Activated T-cell treated with anti-CD3 and anti-CD28 coated beads, Interleukin-2, amount 50 U/mL, for 4 hours (primary cell): ENCODE results near the gene CHST11. TPM values are rescaled to one million over a fixed set of nuclear protein-coding genes. Genes with fewer than 3 reads are reported as not detected.

ENCODE experiments used
- ATAC-seq, 2 donors: fragments of 200-7000 bp; cut with Tn5 transposase; one replicate each; pipeline ENCODE4 v1.10.0; 2021
- DNase-seq: peaks from one replicate; pipeline ENCODE4 v3.0.0-alpha.2; 2020
- H3K27me3 Mint-ChIP-seq: one replicate; pipeline ENCODE4 v1.8.0; 2021; ENCODE audit warnings: low read depth, mixed read lengths
- H3K36me3 Mint-ChIP-seq: one replicate; pipeline ENCODE4 v1.8.0; 2022; ENCODE audit warnings: mixed read lengths; ENCODE audit not compliant: insufficient read depth
- H3K4me1 Mint-ChIP-seq: one replicate; pipeline ENCODE4 v1.8.0; 2021; ENCODE audit warnings: low read depth, mixed read lengths
- H3K4me3 Mint-ChIP-seq: one replicate; pipeline ENCODE4 v1.8.0; 2021; ENCODE audit warnings: mild to moderate bottlenecking, moderate library complexity, mixed read lengths
- H3K9me3 Mint-ChIP-seq: one replicate; pipeline ENCODE4 v1.8.0; 2021; ENCODE audit warnings: mixed read lengths
- total RNA-seq, 3 donors: library from RNA; stranded (reverse); gene quantifications; one replicate each; pipeline ENCODE4 v1.2.1, GENCODE V29; 2021

Gene CHST11
- total RNA-seq, 3 donors from 2014 or later = 40.5 to 70.7 (median 61.7) TPM

GRCh38 chr12:104727726-104728465, 271.1 kb downstream of the CHST11 start:
- no peak for DNase-seq
- Mint-ChIP-seq H3K27me3 (no peaks in the 10 kb centered on the region), H3K4me1 (peaks cover 38% of the 10 kb centered on the region)

GRCh38 chr12:104729091-104729490, 272.3 kb downstream of the CHST11 start:
- Mint-ChIP-seq H3K27me3 (no peaks in the 10 kb centered on the region), H3K4me3 (no peak overlapping the region), H3K9me3 (no peaks in the 10 kb centered on the region), H3K4me1 (peaks cover 36% of the 10 kb centered on the region), H3K36me3 (peaks cover 4% of the 10 kb centered on the region)
- ATAC-seq (no peak), DNase-seq (no peak)

More at GRCh38 chr12:104727726-104728465, 271.1 kb downstream of the CHST11 start:
- H3K36me3 Mint-ChIP-seq = peaks cover 4% of the 10 kb centered on the region
- no peak for ATAC-seq
- no peak overlapping the region for H3K4me3 Mint-ChIP-seq
- no peaks in the 10 kb centered on the region for H3K9me3 Mint-ChIP-seq

DNA sequence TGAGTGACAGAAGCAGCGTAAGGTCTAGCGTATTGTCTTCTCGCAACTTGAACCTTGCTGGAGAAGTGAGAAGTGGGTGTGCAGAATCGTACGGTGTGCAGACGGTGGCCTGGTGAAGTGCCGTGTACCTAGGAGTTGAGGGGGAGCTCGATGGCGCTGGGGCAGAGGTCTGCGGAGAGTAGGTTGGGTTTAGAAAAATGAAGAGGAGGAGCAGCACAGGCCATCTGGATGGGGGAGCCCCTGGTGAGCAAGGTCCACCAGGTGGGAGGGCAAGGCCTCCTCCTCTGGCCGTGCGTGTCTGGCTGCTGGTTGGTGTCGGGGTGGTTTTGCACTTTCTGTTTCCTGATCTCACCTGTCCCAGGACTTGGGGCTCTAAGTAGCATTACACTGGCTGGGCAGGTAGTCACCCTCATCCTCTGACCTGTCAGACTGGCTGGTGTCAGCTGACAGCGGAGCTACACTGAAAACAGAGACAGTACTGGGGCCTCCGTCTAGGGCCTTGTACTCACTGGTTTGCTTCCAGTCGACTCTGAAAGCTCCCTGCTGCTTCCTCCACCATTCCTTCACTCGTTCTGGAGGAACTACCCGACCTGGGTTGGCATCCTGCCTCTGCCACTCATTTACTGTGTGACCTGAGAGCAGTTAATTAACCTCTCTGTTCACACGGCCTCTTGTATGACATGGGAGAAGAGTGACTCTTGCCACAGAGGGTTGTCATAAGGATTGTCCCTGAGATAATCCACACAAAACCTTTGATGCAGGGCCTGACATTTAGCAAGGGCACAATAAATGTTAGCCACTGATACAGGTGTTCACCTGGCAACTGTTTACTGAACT, 273.1 kb downstream of the CHST11 start:
- ATAC-seq (no peak), DNase-seq (no peak)
- Mint-ChIP-seq H3K9me3 (no peaks in the 10 kb centered on the region), H3K4me1 (peaks cover 41% of the 10 kb centered on the region), H3K4me3 (no peak overlapping the region), H3K36me3 (peaks cover 4% of the 10 kb centered on the region), H3K27me3 (no peaks in the 10 kb centered on the region)

GRCh38 chr12:104730763-104731162, 274.0 kb downstream of the CHST11 start:
- H3K36me3 Mint-ChIP-seq = peaks cover 4% of the 10 kb centered on the region
- no peaks in the 10 kb centered on the region for H3K9me3 Mint-ChIP-seq
- H3K4me3 Mint-ChIP-seq = no peak overlapping the region
- DNase-seq = no peak
- ATAC-seq = no peak
- H3K4me1 Mint-ChIP-seq = peaks cover 45% of the 10 kb centered on the region
- no peaks in the 10 kb centered on the region for H3K27me3 Mint-ChIP-seq

DNA sequence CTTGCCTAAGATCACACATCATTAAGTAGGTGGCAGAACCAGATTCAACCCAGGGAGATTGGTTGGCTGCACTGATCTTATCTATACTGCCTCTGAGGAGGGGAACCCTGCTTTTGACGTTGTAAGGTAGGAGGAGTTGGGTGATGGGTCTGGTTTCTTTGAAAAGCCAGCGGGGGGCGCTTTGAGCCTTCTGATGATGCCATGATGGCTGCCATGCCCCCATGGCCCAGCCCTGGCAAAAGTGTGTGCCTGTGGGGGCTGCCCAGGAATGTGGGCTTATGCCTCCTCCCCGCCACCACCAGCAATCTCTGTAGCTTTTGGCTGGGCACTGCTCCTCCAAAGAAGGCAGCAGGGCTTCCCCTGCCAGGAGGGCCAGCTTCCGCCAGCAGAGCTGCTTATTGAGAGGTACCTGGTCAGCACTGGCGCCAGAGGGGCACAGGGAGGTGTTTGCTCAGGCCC, 277.0 kb downstream of the CHST11 start:
- H3K4me1 Mint-ChIP-seq = peaks cover 64% of the 10 kb centered on the region
- ATAC-seq (peak; percentile 29 to 62), DNase-seq (no peak)
- no peaks in the 10 kb centered on the region for H3K36me3 Mint-ChIP-seq
- H3K9me3 Mint-ChIP-seq = no peaks in the 10 kb centered on the region
- H3K4me3 Mint-ChIP-seq = no peak overlapping the region
- H3K27me3 Mint-ChIP-seq = no peaks in the 10 kb centered on the region

DNA sequence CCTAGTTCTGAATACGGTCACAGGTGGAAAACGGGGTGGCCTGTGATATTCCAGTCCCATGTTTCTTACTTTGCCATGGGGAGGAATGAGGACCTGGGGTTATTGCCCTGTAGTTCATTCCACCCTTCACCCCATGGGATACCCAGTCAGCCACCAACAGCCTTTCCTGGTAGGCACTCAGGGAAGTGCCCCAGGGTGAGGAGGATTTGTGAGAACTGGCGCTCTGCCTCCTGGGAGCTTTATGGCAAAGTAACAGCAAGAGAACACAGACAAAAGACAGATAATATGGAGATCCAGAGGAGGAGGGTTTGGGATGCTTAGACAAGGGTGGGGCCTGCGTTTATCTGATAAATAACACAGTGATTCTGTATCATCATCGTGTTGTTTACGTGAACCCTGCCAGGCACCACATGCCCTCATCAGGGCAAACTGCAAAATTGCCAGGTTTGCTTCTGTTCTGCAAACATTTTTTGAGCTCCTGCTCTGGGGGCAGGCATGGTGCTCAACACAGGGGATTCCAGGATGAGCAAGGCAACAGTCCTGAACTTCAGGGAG, 277.9 kb downstream of the CHST11 start:
- H3K36me3 Mint-ChIP-seq = no peaks in the 10 kb centered on the region
- H3K9me3 Mint-ChIP-seq = no peaks in the 10 kb centered on the region
- no peak overlapping the region for H3K4me3 Mint-ChIP-seq
- H3K27me3 Mint-ChIP-seq = no peaks in the 10 kb centered on the region
- no peak for ATAC-seq
- H3K4me1 Mint-ChIP-seq = peaks cover 70% of the 10 kb centered on the region
- DNase-seq = no peak

GRCh38 chr12:104735801-104736200, 279.1 kb downstream of the CHST11 start:
- H3K9me3 Mint-ChIP-seq = no peaks in the 10 kb centered on the region
- no peak for ATAC-seq

DNA sequence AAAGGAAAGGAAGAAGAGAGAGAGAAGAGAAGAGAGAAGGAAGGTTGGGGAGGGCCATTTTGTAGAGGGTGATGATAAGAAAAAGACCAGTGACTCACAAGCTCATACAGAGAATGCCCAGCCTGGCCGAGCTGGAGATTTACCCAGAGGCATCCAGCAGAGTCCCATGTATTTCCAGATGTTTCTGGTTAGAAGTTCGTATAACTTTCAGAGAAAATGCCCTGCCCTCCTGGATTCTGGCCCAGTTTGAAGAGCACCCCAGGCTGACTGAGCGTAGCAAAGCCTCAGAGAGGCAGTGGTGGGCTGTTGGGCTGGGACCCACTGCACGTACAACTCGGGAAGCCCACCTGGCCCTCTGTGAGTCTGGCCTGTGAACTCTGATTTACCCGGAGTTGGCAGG, 279.6 kb downstream of the CHST11 start:
- H3K27me3 Mint-ChIP-seq = no peaks in the 10 kb centered on the region
- peaks cover 82% of the 10 kb centered on the region for H3K4me1 Mint-ChIP-seq
- ATAC-seq = no peak

More at GRCh38 chr12:104735801-104736200, 279.1 kb downstream of the CHST11 start:
- H3K27me3 Mint-ChIP-seq = no peaks in the 10 kb centered on the region
- H3K4me1 Mint-ChIP-seq = peaks cover 82% of the 10 kb centered on the region
- no peak overlapping the region for H3K4me3 Mint-ChIP-seq
- no peaks in the 10 kb centered on the region for H3K36me3 Mint-ChIP-seq
- DNase-seq = no peak

DNA sequence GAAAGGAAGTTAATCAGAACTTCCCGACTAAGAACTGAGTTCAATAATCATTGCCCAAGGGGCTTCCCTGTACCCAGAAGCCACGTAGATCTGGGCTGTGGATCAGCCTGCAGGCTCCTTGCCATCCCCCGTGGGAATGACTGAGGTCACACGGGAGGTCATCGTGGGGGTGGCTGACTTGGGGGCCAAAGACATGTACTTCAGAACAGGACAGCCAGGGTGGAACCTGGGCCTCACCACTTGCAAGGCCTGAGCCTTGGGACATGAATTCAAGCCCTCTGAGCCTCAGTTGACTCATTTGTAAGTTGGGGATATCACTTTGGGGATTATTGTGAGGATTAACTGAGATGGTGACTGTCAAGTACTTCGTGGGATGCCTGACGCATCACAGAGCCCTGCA, 280.4 kb downstream of the CHST11 start:
- Mint-ChIP-seq H3K9me3 (no peaks in the 10 kb centered on the region), H3K27me3 (no peaks in the 10 kb centered on the region), H3K4me1 (peaks cover 85% of the 10 kb centered on the region), H3K4me3 (no peak overlapping the region), H3K36me3 (peaks cover 4% of the 10 kb centered on the region)
- ATAC-seq = no peak
- no peak for DNase-seq

More for the DNA sequence above, 279.6 kb downstream of the CHST11 start:
- H3K36me3 Mint-ChIP-seq = peaks cover 4% of the 10 kb centered on the region
- no peak for DNase-seq
- H3K4me3 Mint-ChIP-seq = no peak overlapping the region
- no peaks in the 10 kb centered on the region for H3K9me3 Mint-ChIP-seq

DNA sequence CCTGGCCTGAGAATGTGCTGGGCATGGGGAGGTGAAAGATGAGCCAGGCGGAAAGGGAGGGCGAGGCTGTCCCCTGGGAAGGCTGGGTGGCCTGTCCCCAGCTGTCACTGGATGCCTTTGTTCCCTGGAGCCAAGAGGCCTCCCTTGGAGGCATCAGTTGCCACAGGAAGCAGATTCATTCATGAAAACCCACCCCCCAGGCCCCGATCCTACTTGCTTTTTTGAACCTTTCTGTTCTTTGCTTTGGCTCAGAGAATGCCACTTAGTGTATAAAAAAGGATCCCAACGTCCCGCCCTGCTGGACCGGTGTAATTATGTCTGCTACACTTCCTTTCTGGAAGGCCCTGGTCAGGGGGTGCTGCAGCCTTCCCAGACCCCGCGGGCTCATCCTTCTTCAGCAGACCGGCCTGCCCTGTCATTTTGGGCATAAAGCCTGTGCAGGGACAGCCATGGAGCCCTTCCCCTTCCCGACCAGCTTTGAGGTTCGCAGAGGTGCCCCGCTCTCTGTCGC, 281.1 kb downstream of the CHST11 start:
- H3K4me3 Mint-ChIP-seq = no peak overlapping the region

DNA sequence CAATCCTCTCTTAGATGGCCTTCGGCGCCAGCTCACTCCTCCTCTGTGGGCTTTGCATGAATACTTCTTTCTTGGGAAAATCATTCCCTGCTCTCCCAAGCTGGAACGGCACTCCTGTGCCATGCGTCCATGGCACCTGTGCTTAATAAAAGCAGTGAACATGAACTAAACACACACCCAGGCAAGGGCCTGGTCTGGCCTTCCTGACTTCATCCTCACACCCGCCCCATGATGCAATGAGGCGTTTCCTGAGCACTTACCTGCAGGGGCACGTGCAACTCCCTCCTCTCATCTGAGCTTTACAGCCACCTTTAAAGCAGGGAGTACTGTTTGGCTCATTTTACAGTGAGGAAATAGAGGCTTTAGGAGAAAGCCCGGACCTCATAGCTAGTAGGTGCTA, 281.6 kb downstream of the CHST11 start:
- peaks cover 78% of the 10 kb centered on the region for H3K4me1 Mint-ChIP-seq
- peaks cover 6% of the 10 kb centered on the region for H3K36me3 Mint-ChIP-seq
- no peaks in the 10 kb centered on the region for H3K9me3 Mint-ChIP-seq
- H3K27me3 Mint-ChIP-seq = no peaks in the 10 kb centered on the region
- DNase-seq = no peak
- no peak overlapping the region for H3K4me3 Mint-ChIP-seq
- no peak for ATAC-seq

More for the DNA sequence above, 281.1 kb downstream of the CHST11 start:
- DNase-seq (no peak), ATAC-seq (no peak)
- H3K9me3 Mint-ChIP-seq = no peaks in the 10 kb centered on the region
- no peaks in the 10 kb centered on the region for H3K27me3 Mint-ChIP-seq
- peaks cover 80% of the 10 kb centered on the region for H3K4me1 Mint-ChIP-seq
- H3K36me3 Mint-ChIP-seq = peaks cover 6% of the 10 kb centered on the region

DNA sequence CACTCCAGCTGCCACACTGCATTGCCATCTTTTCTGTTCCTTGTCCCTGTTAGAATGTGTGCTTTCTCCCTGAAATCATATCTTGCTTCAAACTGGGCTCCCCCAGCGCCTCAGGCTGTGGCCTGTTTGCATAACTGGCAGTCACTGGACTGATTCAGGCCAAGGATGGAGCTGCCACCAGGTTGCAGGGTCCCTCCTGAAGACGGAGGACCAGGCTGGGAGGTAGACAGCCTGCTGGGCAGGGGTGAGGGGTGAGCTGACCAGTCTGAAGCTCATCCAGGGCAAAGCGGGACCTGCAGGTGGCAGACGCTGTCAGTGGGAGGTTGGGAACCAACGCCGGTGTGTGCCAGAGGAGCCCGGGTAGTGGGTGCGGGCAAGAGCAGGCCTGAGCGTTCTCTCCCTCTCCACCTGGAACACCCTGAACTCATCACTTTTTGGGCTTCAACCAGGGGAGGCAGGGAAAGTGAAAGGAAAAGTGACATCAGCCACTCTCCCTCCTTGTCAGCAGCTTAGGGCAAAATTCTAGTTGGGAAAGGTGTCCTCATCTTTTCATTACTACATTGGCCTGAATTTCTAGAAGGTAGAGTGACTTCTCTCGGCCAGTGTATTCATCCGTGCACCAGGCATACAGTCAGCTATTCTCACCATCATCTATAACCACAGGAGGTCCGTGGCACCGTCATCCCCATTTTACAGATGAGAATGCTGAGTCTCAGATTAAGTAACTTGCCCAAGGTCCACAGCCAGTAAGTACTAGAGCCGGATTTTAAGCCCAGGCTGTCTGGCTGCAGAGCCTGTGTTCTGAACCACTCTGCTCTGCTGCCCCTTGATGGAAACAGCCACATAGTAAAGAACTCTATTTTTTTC, 282.3 kb downstream of the CHST11 start:
- H3K36me3 Mint-ChIP-seq = peaks cover 9% of the 10 kb centered on the region
- no peaks in the 10 kb centered on the region for H3K27me3 Mint-ChIP-seq
- peak in 1 of 2 donors; percentile 15 for ATAC-seq
- no peak overlapping the region for H3K4me3 Mint-ChIP-seq
- H3K4me1 Mint-ChIP-seq = peaks cover 78% of the 10 kb centered on the region
- H3K9me3 Mint-ChIP-seq = peaks cover 3% of the 10 kb centered on the region
- no peak for DNase-seq

- H3K36me3 Mint-ChIP-seq = peaks cover 9% of the 10 kb centered on the region
- peaks cover 3% of the 10 kb centered on the region for H3K9me3 Mint-ChIP-seq
Observed at GRCh38 chr12:104740668-104741067, 283.9 kb downstream of the CHST11 start.

More at GRCh38 chr12:104740668-104741067, 283.9 kb downstream of the CHST11 start:
- DNase-seq (no peak), ATAC-seq (peak; percentile 53 to 54)
- Mint-ChIP-seq H3K4me3 (peak overlapping the region; percentile 24), H3K4me1 (peaks cover 78% of the 10 kb centered on the region), H3K27me3 (no peaks in the 10 kb centered on the region)
